OCI-LY3 (cell line): Measurements from ENCODE around the gene FMN1.

Experiments
- CTCF ChIP-seq: fragments of 200-600, 300-600 bp; sonication (generic); IDR thresholded peaks from 2 replicates; pipeline ENCODE4 v1.5.1; 2014; ENCODE audit warnings: antibody characterized with exemption, low read length, low read depth
- EZH2phosphoT487 ChIP-seq: fragments of 200-600 bp; shearing (Covaris generic); IDR thresholded peaks from 2 replicates; pipeline ENCODE4 v1.6.1; 2018; ENCODE audit warnings: antibody characterized with exemption, mixed run types, low read depth

GRCh38 chr15:32729700-32730395, 464.7 kb downstream of the FMN1 start:
- no peak for TF ChIP-seq CTCF
- TF ChIP-seq EZH2phosphoT487, result no peak
